K562 (cell line): Measurements from ENCODE around the gene HYOU1. TPM values are rescaled to one million over a fixed set of nuclear protein-coding genes. Genes with fewer than 3 reads are reported as not detected.
A peak's percentile ranks its signal among the peaks of the same experiment; 100 is the strongest.

Experiments used
- ATAC-seq: fragments of 200-7000 bp; cut with Tn5 transposase; 3 replicates; pipeline ENCODE4 v1.9.1; 2020; ENCODE audit warnings: moderate library complexity
- BruUV-seq: library from RNA; stranded (reverse); fragments of 400-500 nt; replicated peaks from 2 replicates; lab custom pipeline; 2021; lab: Mats Ljungman, UMichigan
- CTCF ChIA-PET: fragments of 300-600 bp; formaldehyde crosslinking; extraction: SDS; loops from one replicate; lab custom pipeline; 2021; ENCODE audit warnings: low intra/inter-chr PET ratio; lab: Yijun Ruan, JAX
- POLR2A ChIA-PET: fragments of 300-600, 350-650 bp; sonication (Branson Sonifier 250); formaldehyde crosslinking; extraction: SDS; loops from one replicate; lab custom pipeline; 2021; ENCODE audit warnings: antibody characterized with exemption, inconsistent platforms; lab: Yijun Ruan, JAX
- DNase-seq, 4 experiments: peaks; one replicate each; pipeline versions ENCODE4 v3.0.0 to v3.0.0-alpha.2; 2011 to 2018; ENCODE audit warnings: low spot score in 3 of 4, mixed read lengths in 3 of 4; ENCODE audit errors: extremely low read depth in 1 of 4
- FAIRE-seq: peaks from 2 replicates; lab custom pipeline; 2011; peaks lifted over from hg19 to GRCh38; lab: Jason Lieb, UNC
- H2AFZ ChIP-seq: 2 replicates; pipeline ENCODE4 v1.6.0; 2011; ENCODE audit warnings: low read depth, low read length, control low read depth, inconsistent platforms
- H3K27ac ChIP-seq: fragments of 200-600 bp; 3 replicates; pipeline ENCODE4 v1.8.0; 2011; ENCODE audit warnings: low read depth, mild to moderate bottlenecking, control low read depth, inconsistent platforms, low read length, moderate library complexity, mixed read lengths; ENCODE audit errors: extremely low read depth
- H3K27me3 ChIP-seq, 2 experiments: fragments of 300-600 bp in 1 of 2; 2 replicates in 1 of 2; 3 replicates in 1 of 2; pipeline versions ENCODE4 v1.6.0 to v1.8.0; 2011; ENCODE audit warnings: inconsistent platforms in 2 of 2, low read length in 2 of 2, mild to moderate bottlenecking in 1 of 2, mixed read lengths in 1 of 2, moderate library complexity in 1 of 2; ENCODE audit not compliant: control insufficient read depth in 2 of 2, insufficient read depth in 2 of 2
- H3K36me3 ChIP-seq: fragments of 300-600 bp; 3 replicates; pipeline ENCODE4 v1.8.0; 2011; ENCODE audit warnings: mild to moderate bottlenecking, low read length, inconsistent platforms; ENCODE audit not compliant: control insufficient read depth, insufficient read depth
- H3K4me1 ChIP-seq, 2 experiments: fragments of 200-600 bp in 1 of 2; replicated peaks in 1 of 2; 2 replicates in 1 of 2; 3 replicates in 1 of 2; pipeline versions ENCODE4 v1.5.1 to v1.8.0; 2011; ENCODE audit warnings: inconsistent platforms in 2 of 2, low read length in 2 of 2, mild to moderate bottlenecking in 1 of 2, mixed read lengths in 1 of 2, moderate library complexity in 1 of 2; ENCODE audit not compliant: control insufficient read depth in 2 of 2, insufficient read depth in 2 of 2
- H3K4me2 ChIP-seq: 2 replicates; pipeline ENCODE4 v1.6.1; 2011; ENCODE audit warnings: low read length, control low read depth, inconsistent platforms, mixed read lengths; ENCODE audit not compliant: insufficient read depth
- H3K4me3 ChIP-seq: fragments of 200-600 bp; sonication (generic), shearing (Covaris generic); 2 replicates; pipeline ENCODE4 v1.5.1; 2016; ENCODE audit warnings: control low read depth, inconsistent platforms
- H3K79me2 ChIP-seq: fragments of 200-600 bp; 3 replicates; pipeline ENCODE4 v1.8.0; 2011; ENCODE audit warnings: low read length, inconsistent platforms; ENCODE audit not compliant: control insufficient read depth, insufficient read depth
- H3K9ac ChIP-seq, 2 experiments: 2 replicates each; pipeline versions ENCODE4 v1.6.0 to v1.6.1; 2011; ENCODE audit warnings: low read depth in 2 of 2, low read length in 2 of 2, control low read depth in 1 of 2, inconsistent platforms in 1 of 2, mild to moderate bottlenecking in 1 of 2, mixed read lengths in 1 of 2; ENCODE audit not compliant: insufficient read depth in 1 of 2
- H3K9me1 ChIP-seq: one replicate; pipeline ENCODE4 v1.6.0; 2011; ENCODE audit warnings: inconsistent platforms, mild to moderate bottlenecking, low read length, moderate library complexity; ENCODE audit not compliant: control insufficient read depth, insufficient read depth
- H3K9me3 ChIP-seq: replicated peaks from 2 replicates; pipeline ENCODE4 v1.5.1; 2011; ENCODE audit warnings: low read depth, low read length, inconsistent platforms; ENCODE audit not compliant: control insufficient read depth, insufficient read depth
- H4K20me1 ChIP-seq: replicated peaks from 2 replicates; pipeline ENCODE4 v1.6.1; 2011; ENCODE audit warnings: low read length, inconsistent platforms, mixed read lengths; ENCODE audit not compliant: control insufficient read depth, insufficient read depth
- ARID1B ChIP-seq: fragments of 450-650 bp; IDR thresholded peaks from 2 replicates; pipeline ENCODE4 v1.6.1; 2016; ENCODE audit warnings: antibody characterized with exemption, mild to moderate bottlenecking, inconsistent platforms
- CBFA2T2 ChIP-seq: fragments of 450-650 bp; conservative IDR thresholded peaks from 2 replicates; pipeline ENCODE4 v1.6.1; 2017; ENCODE audit warnings: mild to moderate bottlenecking
- CBFA2T3 ChIP-seq: fragments of 450-650 bp; IDR thresholded peaks from 2 replicates; pipeline ENCODE4 v1.6.1; 2017
- CUX1 ChIP-seq: fragments of 200-800 bp; sonication (Bioruptor generic); IDR thresholded peaks from 2 replicates; pipeline ENCODE4 v1.6.1; 2016; ENCODE audit warnings: missing genetic modification characterization, missing compliant biosample characterization
- DPF2 ChIP-seq: fragments of 450-650 bp; IDR thresholded peaks from 2 replicates; pipeline ENCODE4 v1.6.1; 2016
- EGR1 ChIP-seq: fragments of 450-650 bp; conservative IDR thresholded peaks from 2 replicates; pipeline ENCODE4 v1.6.1; 2017; ENCODE audit warnings: mild to moderate bottlenecking
- HNRNPLL ChIP-seq: fragments of 200-400 bp; formaldehyde crosslinking; IDR thresholded peaks from 2 replicates; pipeline ENCODE4 v1.6.1; 2017; ENCODE audit warnings: low read length, low read depth, mild to moderate bottlenecking; ENCODE audit not compliant: poor library complexity, severe bottlenecking
- MAX ChIP-seq: sonication (generic); formaldehyde crosslinking; IDR thresholded peaks from 2 replicates; pipeline ENCODE4 v1.9.0; 2022; ENCODE audit warnings: mild to moderate bottlenecking, missing genetic modification reagents
- MEF2D ChIP-seq: conservative IDR thresholded peaks from 2 replicates; pipeline ENCODE4 v1.6.1; 2016; ENCODE audit warnings: low read depth, missing genetic modification characterization, missing compliant biosample characterization
- MNT ChIP-seq, 2 experiments: fragments of 450-650 bp; conservative IDR thresholded peaks; 2 replicates each; pipeline ENCODE4 v1.6.1; 2017; ENCODE audit warnings: mild to moderate bottlenecking in 2 of 2, moderate library complexity in 2 of 2
- NCOR1 ChIP-seq: fragments of 450-650 bp; IDR thresholded peaks from 2 replicates; pipeline ENCODE4 v1.6.1; 2016; ENCODE audit warnings: mild to moderate bottlenecking, moderate library complexity
- NEUROD1 ChIP-seq: fragments of 150-350 bp; IDR thresholded peaks from 2 replicates; pipeline ENCODE4 v1.6.1; 2014; ENCODE audit warnings: borderline replicate concordance, low read length, low read depth; ENCODE audit not compliant: partially characterized antibody
- TAL1 ChIP-seq: fragments of 450-650 bp; IDR thresholded peaks from 2 replicates; pipeline ENCODE4 v1.6.1; 2016; ENCODE audit warnings: mild to moderate bottlenecking
- TCF3 ChIP-seq: sonication (generic); formaldehyde crosslinking; IDR thresholded peaks from 2 replicates; pipeline ENCODE4 v1.4.0; 2020; ENCODE audit warnings: mild to moderate bottlenecking, missing genetic modification reagents
- TEAD4 ChIP-seq, 2 experiments: sonication (generic) in 1 of 2; formaldehyde crosslinking in 1 of 2; IDR thresholded peaks; 2 replicates each; pipeline versions ENCODE4 v1.6.1 to v1.8.0; 2012 to 2022; ENCODE audit warnings: borderline replicate concordance in 1 of 2, inconsistent platforms in 1 of 2, low read length in 1 of 2, mild to moderate bottlenecking in 1 of 2, missing genetic modification reagents in 1 of 2
- ZKSCAN1 ChIP-seq: fragments of 150-350 bp; IDR thresholded peaks from 2 replicates; pipeline ENCODE4 v1.6.1; 2016; ENCODE audit warnings: low read depth, low read length
- WGBS: fragments of 100-300 bp; shearing (Covaris generic); methylation state at CpG from one replicate; pipeline ENCODE4 v1.1.6; 2016; ENCODE audit warnings: low coverage, mixed read lengths; ENCODE audit not compliant: insufficient coverage; ENCODE audit errors: missing lambda C conversion rate; 5-methylcytosine and 5-hydroxymethylcytosine counted together
- in situ Hi-C: fragments of 300-500 bp; cut with MboI; formaldehyde crosslinking; loops from 4 replicates; pipeline ENCODE4 v1.15.0; 2018; ENCODE audit warnings: inconsistent platforms, mixed read lengths
- intact Hi-C: fragments of 100-400 bp; cut with micrococcal nuclease; formaldehyde crosslinking; loops from 2 replicates; pipeline ENCODE4 v1.14.2; 2022
- polyA plus RNA-seq, 8 experiments: library from polyadenylated mRNA; depleted of rRNA in 4 of 8; stranded (reverse) in 5 of 8; unstranded in 3 of 8; fragments of >200 nt; fragmentation: Nextera tagmentation in 2 of 8; fragmentation: Illumina TruSeq in 1 of 8; extraction: Ambion mirVana in 2 of 8; extraction: Trizol in 1 of 8; gene quantifications; 2 replicates each; pipeline versions ENCODE4 v1.2.1 to v1.2.3, GENCODE V29; 2011 to 2014; ENCODE audit warnings: inconsistent platforms in 1 of 8, missing spikeins in 1 of 8
- total RNA-seq, 7 experiments: library from RNA; depleted of rRNA in 6 of 7; stranded (reverse); fragments of >200 nt in 6 of 7; fragmentation: Illumina TruSeq in 2 of 7; extraction: Trizol in 2 of 7; gene quantifications; 2 replicates each; pipeline versions ENCODE4 v1.2.1 to v1.2.3, GENCODE V29; 2011 to 2021; ENCODE audit warnings: low replicate concordance in 1 of 7

Gene HYOU1
- total and polyA plus RNA-seq, 9 of the 15 experiments (the other 6 are each of a cell fraction or from before 2014, with no cell fraction given), result 19.5 to 197 (median 128) TPM

GRCh38 chr11:119029069-119029339 lies 28.0 kb downstream of the HYOU1 start:
- ATAC-seq (peak; percentile 2; the same call in 2 of the 3 replicates), FAIRE-seq (no peak), DNase-seq (peak in 2 of 4 experiments; percentile 67 to 68)
- intact Hi-C loops, result no loop called here
- Histone ChIP-seq H3K9me1 (no peaks in the 10 kb centered on the region), H3K27ac (peak overlapping the region; percentile 92), H3K9ac (peak overlapping the region; percentile 86 to 99; a peak in 3 of 4 replicates), H2AFZ (peak overlapping the region; percentile 35; the same call in 1 of the 2 replicates), H3K27me3 (no peaks in the 10 kb centered on the region), H3K79me2 (peaks cover 43% of the 10 kb centered on the region), H3K4me1 (peaks cover 45 to 53% of the 10 kb centered on the region in 2 experiments), H3K36me3 (peaks cover 52% of the 10 kb centered on the region), H3K4me3 (peak overlapping the region; percentile 92; the same call in 1 of the 2 replicates), H3K4me2 (peak overlapping the region; percentile 98), H3K9me3 (no peaks in the 10 kb centered on the region), H4K20me1 (peaks cover 20% of the 10 kb centered on the region)
- in situ Hi-C loops, result no loop called here
- ChIA-PET CTCF (no interaction called here), POLR2A (interaction anchor here (0.6 to 1.2 kb wide), 6 partner anchors 11 to 295 kb away, joined by 3 to 4 read pairs (median 4); no protein-coding TSS in a partner anchor)
- 15% methylated on average over 1 of the region's 1 CpG for WGBS
- no peak for TF ChIP-seq MEF2D
- peak; percentile 69; the same call in 1 of the 2 replicates for TF ChIP-seq NCOR1
- peak; percentile 82 for TF ChIP-seq CBFA2T3
- 0 out of 2 replicates have a peak, but pooled peaks have one; percentile 31 for TF ChIP-seq ZKSCAN1
- peak; percentile 59; the same call in 1 of the 2 replicates for TF ChIP-seq TCF3 (CRISPR knock-in tag)
- 0 out of 2 replicates have a peak, but pooled peaks have one; percentile 12 for TF ChIP-seq DPF2
- TF ChIP-seq HNRNPLL, result no peak
- TF ChIP-seq MAX (CRISPR knock-in tag), result peak; percentile 13; the same call in 1 of the 2 replicates
- TF ChIP-seq MNT (conservative IDR thresholded peaks at IDR 0.05), result peak in 1 of 2 experiments; percentile 31; a peak in 1 of 4 replicates
- peak; percentile 56 for TF ChIP-seq CBFA2T2
- peak; percentile 50; the same call in 1 of the 2 replicates for TF ChIP-seq TAL1
- no peak for TF ChIP-seq NEUROD1
- TF ChIP-seq CUX1 (CRISPR knock-in tag), result no peak
- TF ChIP-seq TEAD4 (IDR thresholded peaks at IDR 0.05; ENCODE audit: low read length), result peak; percentile 31; the same call in 1 of the 2 replicates
- TF ChIP-seq TEAD4 (CRISPR knock-in tag; IDR thresholded peaks at IDR 0.05; ENCODE audit: borderline replicate concordance), result no peak
- TF ChIP-seq EGR1, result peak; percentile 60
- peak; percentile 57 for TF ChIP-seq ARID1B
- BruUV-seq, result no TSS peak
